Esophagus squamous epithelium (tissue), 4 donors: ENCODE results near the gene MATN1.

Source experiments
- POLR2A ChIP-seq, 4 donors: fragments of 450-650 bp; IDR thresholded peaks; one replicate each; pipeline ENCODE4 v1.6.1; 2017; ENCODE audit warnings: antibody characterized with exemption in 4 of 4, mild to moderate bottlenecking in 4 of 4, moderate library complexity in 3 of 4
- TF ChIP-seq, protein P1 (sequence below), 6 experiments: fragments of 450-650 bp in 4 of 6; fragments of 200-600 bp in 2 of 6; sonication (generic) in 2 of 6; IDR thresholded peaks; one replicate each; pipeline ENCODE4 v1.5.1; 2016 to 2019; ENCODE audit warnings: antibody characterized with exemption in 6 of 6, mild to moderate bottlenecking in 4 of 6, moderate library complexity in 4 of 6

DNA sequence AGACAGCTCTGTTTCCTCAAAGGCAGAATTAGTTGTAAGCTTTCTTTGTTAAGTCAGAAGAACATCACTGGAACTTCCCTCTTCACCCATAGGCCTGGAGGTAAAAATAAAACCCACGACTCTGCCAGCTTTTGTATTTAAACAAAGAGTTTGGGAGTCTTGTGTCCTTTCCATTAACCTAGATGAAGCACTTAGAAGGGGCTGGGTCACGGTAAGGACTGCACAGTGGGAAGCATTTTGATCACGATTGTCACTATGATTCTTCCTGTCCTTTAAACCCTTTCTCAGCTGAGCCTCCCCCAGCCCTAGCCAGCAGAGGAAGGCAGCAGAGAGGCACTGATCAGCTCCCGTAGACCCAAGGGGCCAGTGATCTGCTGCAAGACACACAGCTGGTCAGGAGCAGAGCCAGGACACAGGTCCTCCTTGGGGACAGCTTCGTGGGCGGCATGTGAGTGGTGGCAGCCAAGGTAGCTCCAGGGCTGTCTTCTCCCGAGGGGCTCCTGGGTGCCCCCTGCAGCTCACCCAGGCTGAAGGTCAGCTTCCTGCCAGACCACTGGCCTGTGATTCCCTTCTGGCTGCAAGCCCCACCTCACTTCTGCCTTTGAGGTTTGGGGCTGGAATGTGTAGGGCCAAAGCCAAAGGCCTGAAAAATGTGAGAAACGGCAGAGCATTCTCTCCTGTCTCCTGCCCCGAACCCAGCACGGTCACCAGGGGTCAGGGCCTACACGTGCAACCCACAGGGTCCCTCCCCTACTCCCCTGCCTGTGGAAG, 38.2 kb upstream of the MATN1 start:
- TF ChIP-seq POLR2A (IDR thresholded peaks at IDR 0.05): no peak
- TF ChIP-seq, protein P1, sequence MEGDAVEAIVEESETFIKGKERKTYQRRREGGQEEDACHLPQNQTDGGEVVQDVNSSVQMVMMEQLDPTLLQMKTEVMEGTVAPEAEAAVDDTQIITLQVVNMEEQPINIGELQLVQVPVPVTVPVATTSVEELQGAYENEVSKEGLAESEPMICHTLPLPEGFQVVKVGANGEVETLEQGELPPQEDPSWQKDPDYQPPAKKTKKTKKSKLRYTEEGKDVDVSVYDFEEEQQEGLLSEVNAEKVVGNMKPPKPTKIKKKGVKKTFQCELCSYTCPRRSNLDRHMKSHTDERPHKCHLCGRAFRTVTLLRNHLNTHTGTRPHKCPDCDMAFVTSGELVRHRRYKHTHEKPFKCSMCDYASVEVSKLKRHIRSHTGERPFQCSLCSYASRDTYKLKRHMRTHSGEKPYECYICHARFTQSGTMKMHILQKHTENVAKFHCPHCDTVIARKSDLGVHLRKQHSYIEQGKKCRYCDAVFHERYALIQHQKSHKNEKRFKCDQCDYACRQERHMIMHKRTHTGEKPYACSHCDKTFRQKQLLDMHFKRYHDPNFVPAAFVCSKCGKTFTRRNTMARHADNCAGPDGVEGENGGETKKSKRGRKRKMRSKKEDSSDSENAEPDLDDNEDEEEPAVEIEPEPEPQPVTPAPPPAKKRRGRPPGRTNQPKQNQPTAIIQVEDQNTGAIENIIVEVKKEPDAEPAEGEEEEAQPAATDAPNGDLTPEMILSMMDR (IDR thresholded peaks at IDR 0.05): no peak
